ENCODE data around the gene RRP1.
"Not testable (repeated sequence)": the region's sequence is repeated elsewhere in the genome, so short reads cannot be mapped to it uniquely, and the experiment has no call there.

RRP1 gene

DNA sequence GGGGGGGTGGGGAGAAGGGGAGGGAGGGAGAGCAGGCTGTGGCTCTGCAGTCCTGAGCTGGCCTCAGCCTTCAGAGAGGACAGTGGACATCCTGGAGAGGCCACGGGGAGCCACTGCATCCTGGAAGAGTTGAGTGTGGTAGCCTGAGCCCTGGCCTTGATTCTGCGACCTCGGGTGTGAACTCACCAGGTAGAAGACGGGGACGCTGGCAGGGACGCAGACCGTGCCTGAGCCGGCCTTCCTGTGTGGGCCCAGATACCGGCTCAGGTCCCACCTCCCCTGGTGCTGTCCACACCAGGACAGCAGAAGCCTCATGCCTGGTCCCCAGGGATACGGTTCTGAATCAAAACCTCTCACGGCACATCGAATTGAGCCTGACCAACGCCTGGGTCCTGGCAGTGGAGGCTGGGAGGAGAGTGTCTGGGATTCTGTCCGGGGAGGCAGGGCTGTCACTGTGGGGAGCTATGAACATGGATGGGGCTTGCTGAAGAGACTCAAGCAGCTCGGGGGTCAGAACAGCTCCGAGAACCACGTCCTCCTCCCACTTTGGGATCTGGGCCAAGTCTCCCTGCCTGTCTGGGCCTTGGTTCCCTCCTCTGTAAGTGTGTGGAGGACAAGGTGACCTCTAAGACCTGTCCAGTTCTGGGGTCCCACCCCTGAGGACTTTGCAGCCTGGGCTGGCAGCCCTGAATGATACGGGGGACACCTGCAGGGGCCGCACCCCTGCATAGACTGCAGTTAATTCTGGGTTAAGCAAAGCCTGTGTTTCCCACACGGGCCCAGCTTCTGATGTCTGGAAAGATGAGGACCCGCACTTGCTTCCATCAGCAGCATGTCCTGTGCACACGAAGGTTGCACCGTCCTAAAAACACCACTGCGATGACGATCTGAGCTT lies 30.4 kb downstream of the RRP1 start:
- DNase-seq = no peak

DNA sequence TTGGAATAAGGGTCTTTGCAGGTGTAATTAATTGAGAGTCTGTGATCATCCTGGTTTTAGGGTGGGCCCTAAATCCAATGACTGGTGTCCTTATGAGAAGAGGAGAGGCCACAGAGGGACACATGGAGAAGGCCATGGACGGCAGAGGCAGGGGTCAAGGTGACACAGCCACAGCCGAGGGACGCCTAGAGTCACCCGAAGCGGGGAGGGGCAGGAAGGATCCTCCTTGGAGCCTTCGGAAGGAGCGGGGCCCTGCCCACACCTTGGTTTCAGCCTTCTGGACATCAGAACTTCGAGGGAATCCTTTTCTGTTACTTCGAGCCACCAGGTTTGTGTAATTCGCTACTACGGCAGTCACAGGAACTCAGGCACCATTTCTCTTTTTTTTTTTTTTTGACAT lies 31.1 kb downstream of the RRP1 start:
- no peak for DNase-seq

DNA sequence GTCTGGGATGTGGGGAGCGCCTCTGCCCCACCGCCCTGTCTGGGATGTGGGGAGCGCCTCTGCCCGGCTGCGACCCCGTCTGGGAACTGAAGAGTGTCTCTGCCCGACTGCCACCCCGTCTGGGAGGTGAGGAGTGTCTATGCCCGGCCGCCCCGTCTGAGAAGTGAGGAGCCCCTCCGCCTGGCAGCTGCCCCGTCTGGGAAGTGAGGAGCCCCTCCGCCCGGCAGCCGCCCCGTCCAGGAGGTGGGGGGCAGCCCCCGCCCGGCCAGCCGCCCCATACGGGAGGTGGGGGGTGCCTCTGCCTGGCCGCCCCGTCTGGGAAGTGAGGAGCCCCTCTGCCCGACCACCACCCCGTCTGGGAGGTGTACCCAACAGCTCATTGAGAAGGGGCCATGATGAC lies 32.8 kb downstream of the RRP1 start:
- not testable (repeated sequence) for DNase-seq

DNA sequence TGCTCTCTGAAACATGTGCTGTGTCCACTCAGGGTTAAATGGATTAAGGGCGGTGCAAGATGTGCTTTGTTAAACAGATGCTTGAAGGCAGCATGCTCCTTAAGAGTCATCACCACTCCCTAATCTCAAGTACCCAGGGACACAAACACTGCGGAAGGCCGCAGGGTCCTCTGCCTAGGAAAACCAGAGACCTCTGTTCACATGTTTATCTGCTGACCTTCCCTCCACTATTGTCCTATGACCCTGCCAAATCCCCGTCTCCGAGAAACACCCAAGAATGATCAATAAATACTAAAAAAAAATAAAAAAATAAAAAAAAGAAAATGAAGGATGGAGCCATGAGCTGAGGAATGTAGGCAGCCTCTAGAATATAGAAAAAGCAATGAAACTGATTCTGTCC lies 33.4 kb downstream of the RRP1 start:
- DNase-seq = not testable (repeated sequence)

DNA sequence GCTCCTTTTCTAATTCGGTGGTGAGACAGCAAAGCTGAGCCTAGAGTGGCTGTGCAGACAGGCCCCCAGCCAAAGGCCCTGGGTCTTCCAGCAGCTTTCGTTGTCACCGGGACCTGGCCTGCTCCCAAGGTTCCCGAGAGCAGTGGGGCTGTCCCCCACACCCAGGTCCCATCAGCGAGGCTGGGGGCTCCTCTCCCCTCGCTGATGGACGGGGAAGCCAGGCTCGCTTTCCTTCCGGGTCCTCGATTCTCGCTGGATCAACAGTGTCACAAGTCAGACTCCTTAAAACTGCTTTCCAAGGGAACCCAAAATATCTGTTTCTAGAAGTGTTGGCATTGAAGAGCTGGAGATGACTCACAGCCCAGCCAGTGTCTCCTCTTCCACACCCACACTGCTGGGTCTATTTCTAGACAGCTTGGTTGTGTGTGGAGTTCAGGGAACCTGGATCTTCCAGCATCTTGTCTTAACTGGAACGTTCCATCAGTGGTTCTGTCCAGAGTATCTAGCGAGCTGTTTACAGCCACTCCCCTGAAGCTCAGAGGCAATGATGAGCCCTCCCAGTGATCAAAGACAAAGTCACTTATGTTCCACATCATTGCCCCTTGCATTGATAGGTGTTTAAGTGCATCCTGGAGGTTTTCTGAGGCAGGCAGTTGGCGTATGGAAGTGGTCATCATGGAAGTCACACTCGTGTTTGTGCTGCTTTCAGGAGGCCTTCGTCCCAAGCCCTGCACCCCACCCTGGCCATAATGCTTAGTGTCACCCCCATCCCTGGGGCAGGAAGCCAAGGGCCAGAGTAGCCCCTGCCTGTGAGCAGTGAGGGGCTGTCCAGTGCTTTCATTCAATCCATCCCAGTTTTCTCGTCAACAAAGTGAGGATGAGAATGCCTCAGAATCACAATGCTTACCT lies 35.2 kb downstream of the RRP1 start:
- no peak for DNase-seq

DNA sequence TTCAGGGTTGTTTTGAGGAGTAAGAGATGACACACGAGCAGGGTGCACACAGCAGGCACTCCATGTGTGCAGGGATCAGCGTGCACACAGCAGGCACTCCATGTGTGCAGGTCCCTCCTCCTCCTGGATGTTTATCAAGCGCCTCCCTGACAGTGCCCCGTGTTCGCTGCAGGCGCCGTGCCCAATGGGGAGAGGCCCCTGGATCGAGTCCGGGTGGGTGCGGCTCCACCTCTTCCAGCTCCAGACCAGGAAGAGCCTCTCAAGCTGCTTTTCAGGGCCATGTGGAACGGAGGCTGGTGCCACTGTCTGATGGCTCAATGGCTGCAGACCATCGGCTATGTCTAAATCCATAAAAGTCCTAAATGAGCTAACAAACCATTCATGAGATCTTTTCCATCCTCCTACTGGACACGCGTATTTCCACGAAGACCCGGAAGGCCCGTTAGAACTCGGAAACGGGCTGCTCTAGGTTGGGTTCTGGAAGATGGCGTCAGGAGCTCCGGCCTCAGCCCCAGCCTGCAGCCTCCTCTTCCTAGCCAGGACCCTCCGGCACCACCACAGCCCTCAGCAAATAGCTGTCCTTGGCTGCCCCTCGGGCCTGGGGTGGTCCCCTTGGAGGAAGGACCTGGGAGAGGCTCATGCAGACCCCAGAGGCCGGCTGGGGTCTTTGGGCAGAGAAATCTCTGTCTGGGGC lies 36.0 kb downstream of the RRP1 start:
- DNase-seq = no peak

DNA sequence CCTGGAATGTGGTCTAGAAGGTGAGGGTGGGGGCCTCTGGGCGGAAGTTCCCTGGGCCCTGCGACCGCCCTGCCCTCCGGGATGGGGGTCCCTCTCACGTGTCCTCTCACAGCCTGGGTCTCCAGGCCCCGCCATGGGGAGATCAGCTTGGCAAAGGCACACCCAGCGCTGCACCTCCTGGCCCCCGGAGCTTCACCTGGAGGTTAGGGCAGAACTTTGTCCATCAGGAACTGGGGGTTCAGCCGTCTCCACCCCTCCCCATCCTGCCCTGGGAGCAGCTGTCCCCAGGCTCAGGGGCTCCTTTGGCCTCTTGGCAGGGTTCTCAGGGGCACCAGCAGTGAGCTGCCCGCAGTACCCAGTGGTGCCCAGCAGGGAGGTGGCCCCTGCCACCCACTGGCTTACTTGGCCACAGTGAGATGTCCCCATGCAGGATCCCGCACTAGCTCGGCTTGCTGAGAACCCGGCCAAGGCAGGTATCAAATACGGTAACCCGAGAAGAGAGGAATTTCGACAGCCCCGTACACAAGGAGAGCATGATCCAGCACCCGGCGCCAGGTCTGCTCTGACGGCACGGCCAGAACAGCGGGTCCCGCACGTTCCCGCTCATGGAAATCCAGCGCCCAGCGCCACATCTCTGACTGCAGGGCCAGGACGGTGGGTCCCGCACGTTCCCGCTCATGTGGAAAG lies 36.7 kb downstream of the RRP1 start:
- DNase-seq = no peak

DNA sequence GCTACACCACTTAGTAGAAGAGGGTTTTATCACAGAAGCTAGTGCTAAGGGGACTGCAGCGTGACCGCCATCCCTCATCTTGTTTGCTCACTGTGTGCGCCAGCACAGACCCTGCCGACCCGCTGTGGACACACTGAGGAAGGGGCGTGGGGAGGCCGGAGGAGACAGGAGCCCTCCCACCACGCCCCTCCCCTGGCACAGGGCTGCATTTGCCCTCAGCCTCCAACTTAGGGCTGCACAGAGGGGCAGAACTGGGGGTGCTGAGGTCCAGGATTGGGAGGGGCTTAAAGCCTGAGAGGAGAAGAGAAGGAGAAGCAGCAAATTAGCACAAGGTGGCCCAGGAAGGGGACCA lies 37.2 kb downstream of the RRP1 start:
- no peak for DNase-seq

DNA sequence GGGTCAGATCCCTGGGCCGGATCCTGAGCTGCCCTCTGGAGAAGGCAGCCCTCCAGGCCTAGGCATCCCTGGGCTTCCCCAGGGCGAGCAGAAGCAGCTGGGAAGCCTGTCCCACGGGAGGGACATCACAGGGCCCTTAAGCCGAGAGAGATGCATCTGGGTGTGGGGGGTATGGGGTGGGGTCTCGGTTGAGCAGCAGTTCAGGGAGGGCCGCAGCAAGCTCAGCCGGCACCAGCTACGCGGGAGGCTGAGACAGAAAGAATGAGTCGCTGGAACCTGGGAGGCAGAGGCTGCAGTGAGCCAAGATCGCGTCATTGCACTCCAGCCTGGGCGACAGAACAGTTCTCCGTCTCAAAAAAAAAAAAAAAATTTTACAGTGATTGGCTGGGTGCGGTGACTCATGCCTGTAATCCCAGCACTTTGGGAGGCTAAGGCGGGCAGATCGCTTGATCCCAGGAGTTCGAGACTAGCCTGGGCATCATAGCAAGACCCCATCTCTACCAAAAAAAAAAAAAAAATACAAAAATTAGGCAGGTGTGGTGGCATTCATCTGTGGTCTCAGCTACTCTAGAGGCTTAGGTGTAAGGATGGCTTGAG lies 37.7 kb downstream of the RRP1 start:
- no peak for DNase-seq

DNA sequence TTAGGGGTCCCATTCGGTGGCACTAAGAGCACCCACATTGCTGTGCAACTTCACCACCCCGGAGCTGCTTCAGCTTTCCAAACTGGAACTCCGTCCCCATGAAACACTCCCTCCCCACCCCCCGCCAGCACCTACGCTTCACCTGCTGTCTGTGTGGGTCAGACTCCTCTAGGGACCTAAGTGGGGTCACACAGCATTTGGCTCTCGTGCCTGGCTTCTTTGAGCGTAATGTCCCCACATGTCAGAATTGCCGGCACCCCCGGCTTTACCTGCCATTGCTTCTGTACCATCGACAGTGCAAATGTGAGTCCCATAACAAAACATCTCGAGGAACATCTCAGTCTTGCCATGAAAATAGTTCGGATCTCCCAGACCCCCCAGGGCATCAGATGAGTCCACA lies 39.8 kb downstream of the RRP1 start:
- DNase-seq = no peak

DNA sequence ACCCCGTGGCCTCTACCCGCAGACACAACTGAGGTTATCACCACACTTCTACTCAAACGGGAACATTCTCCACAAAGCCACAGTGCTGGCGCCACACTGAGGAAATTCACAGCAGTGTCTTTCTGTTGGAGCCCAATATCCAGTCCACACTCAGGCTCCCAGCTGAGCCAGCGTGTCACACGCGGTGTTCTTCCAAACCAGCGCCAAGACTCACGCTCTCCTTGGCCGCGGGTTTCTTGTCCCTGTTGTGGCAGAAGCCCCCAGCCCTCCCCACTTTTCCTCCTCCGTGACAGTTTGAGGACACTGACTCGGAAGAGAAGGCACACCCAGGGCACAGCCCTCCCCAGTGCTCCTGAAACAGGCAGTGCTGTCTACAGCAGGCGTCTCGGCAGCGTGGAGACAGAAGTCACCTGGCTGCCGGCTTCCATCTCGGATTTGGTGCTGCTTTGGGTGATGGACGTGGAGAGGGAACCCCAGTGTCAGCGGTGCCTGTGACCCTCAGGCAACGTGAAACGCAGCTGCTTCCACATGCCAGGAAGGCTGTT lies 40.3 kb downstream of the RRP1 start:
- DNase-seq = no peak

DNA sequence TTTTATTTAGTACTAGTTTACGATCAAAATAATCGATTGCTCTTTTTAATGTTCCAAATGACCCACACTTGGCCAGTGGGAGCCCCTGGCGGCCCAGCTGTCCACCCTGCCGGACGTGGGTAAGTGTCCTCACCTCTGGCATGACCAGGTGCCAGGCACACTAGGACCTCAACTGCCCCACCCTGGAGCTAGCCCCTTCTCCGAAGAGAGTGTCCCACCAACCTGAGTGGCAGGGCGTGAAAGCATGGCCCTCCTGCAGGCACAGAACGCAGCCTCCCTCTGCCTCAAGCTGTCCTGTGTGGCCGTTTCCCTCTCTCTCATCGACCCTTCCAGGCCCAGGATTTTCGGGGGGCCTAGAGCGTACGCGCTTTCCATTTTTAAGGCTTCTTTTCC lies 42.8 kb downstream of the RRP1 start:
- DNase-seq = no peak

DNA sequence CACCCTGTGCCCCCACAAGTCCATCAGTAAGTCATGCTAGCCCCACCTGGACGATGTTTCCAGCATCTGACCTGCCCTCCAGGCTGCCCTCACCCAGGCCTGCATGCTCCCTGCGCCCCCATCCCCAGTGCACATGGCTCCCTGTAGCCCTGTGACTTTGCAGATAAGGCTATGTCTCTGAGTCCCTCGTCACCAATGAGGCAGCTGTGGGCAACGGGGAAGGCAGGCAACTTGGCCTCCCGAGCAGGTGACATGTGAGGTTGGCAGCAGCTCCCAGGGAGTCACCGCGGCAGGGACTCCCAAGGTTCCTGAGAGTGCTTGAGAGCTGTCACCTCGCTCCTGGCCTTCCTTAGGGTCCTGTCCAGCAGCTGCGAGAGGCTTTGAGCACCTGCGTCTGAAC lies 43.3 kb downstream of the RRP1 start:
- no peak for DNase-seq

DNA sequence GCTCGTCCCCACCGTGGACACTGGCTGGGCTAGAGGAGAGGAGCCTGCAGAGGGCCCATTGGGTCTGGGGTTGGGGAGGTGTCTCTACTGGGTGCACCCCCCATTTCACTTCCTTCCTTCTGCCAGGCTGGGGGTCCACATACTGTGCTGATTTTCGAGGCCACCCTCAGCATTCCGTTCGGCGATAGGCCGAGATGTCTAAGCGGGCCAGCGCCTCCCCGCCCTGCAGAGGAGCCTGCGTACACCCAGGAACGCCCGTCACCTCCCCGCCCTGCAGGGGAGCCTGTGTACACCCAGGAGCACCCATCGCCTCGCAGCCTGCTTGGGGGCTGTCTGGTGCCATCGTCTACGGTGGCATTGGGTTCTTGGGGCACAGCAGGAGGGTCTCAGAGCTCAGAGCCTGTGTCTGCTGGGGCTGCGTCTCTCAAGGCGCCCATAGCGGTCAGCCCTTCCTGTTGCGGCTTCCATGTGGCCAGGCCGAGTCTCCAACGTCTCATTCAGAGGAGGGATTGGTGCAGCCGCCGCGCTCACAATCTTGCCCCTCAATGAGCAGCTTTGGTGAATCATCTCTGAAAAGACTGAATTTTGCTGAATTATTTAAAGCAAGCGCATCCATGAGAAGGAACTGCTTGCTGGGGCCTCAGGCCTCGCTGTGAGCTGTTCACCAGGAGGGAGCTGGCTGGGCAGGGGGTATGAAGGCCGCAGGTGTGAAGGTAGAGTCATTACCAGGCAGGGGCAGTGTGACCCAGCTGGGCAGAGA lies 44.9 kb downstream of the RRP1 start:
- no peak for DNase-seq

DNA sequence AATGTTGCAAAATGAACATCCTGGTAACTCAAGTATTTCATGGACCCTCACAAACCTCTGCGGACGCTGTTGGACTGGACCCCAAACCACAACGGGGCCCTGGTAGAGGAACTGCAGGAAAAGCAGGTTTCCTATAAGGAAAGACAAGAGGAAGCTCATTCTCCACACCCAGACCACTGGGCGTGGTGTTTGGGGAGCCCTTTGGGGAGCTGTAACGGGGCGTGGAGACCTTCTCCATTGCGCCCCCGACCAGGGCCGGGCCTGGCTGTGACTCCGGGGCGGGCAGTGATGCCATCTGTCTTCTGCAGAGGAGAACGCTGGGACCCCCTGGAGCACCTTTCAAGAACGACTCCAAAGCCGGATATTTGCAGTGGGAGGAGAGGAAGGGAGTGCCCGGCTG lies 45.7 kb downstream of the RRP1 start:
- no peak for DNase-seq

DNA sequence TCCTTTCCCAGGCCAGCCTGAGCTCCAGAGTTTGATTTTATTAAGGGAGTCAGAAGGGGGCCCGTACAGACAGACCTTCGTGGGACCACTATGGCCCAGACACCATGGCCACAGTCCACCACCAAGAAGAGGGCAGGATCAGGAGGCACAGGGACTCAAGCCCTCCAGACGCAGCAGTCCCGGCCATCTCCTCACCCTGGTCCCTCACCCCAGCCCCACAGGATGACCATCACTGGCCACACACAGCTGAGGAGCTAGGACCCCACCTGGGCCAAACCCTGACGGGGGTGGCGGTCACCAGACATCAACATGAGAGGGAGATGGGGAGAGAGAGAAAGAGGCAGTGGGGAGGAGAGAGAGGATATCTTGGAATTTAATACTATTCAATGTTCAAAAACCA lies 46.5 kb downstream of the RRP1 start:
- no peak for DNase-seq

DNA sequence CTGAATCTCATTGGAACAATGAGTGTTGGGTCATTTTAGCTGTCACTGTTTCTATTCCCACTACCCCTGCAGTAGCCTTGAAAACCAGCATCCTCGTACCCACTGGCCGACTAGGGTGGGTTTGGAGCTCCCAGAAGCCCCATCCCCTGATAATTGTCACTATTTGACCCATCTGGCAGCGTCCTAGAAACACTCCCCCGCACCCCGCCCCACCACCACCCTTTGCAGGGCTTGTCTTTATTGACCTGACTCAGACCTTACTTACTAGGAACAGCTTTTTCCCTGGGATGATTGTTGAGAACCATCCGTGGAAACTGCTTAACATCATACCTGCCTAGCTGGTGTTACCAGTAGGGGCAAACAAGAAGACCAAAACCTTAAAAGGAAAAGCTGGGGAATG lies 47.2 kb downstream of the RRP1 start:
- no peak for DNase-seq

DNA sequence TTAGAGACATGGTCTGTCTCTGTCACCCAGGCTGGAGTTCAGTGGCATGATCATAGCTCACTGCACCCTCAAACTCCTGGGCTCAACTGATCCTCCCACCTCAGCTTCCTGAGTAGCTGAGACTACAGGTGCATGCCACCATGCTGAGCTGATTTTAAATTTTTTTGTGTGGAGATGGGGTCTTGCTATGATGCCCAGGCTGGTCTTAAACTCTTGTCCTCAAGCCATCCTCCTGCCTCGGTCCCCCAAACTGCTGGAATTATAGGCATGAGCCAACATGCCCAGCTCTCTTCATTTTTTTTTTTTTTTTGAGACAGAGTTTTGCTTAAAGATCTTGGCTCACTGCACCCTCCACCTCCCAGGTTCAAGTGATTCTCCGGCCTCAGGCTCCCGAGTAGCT lies 50.9 kb downstream of the RRP1 start:
- DNase-seq = no peak

DNA sequence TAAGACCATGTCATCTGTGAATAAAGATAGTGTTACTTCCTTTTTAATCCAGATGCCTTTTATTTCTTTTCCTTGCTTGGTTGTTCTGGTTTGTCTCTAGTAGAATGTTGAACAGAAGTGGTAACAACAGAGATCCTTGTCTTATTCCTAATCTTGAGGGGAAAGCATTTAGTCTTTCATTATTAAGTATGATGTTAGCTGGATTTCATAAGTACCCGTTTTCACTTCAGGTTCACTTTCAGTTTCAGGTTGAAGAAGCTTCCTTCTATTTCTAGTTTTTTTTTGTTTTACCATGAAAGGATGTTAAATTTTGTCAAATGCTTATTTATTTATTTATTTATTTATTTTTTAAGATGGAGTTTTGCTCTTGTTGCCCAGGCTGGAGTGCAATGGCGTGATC lies 53.4 kb downstream of the RRP1 start:
- DNase-seq = no peak

DNA sequence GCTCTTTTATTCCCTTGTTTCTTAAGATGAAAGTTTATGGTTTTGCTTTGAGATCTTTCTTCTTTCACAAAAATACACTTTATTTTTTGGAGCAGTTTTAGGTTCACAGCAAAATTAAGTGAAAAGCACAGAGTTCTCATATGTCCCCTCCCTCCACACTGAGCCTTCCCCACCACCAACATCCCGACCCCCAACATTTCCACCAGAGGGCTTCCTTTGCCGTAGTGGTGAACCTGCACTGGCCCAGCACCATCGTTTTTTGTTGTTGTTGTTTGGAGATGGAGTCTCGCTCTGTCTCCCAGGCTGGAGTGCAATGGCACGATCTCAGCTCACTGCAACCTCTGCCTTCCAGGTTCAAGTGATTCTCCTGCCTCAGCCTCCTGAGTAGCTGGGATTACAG lies 55.5 kb downstream of the RRP1 start:
- DNase-seq = not testable (repeated sequence)

DNA sequence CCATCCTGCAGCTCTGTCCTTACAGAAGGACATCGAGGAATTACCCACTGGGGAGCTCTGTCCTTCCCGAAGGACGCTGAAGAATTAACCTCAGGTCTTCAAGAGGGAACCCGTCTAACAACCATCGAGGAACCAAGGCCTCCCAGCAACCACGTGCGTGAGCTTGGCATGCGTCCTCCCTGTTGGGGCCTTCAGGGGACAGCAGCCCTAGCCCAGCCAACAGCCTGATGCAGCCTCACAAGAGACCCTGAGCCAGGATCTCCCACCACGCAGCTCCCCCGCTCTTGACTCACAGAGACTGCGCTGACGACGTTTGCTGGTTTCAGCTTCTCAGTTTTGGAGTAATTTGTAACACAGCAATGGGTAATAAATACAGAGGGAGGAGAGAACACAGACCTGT lies 56.0 kb downstream of the RRP1 start:
- no peak for DNase-seq
